Tibial nerve (tissue), 4 donors: Measurements from ENCODE around the gene CSPG4.

Experiments
- EP300 ChIP-seq, 2 donors: sonication (generic); formaldehyde crosslinking; IDR thresholded peaks; one replicate each; pipeline ENCODE4 v1.6.1; 2017; ENCODE audit warnings: antibody characterized with exemption in 2 of 2, mild to moderate bottlenecking in 1 of 2
- POLR2A ChIP-seq, 2 donors: fragments of 450-650 bp; IDR thresholded peaks; one replicate each; pipeline ENCODE4 v1.6.1; 2017; ENCODE audit warnings: antibody characterized with exemption in 2 of 2, mild to moderate bottlenecking in 2 of 2, moderate library complexity in 2 of 2
- TF ChIP-seq, protein P1 (sequence below), 5 experiments: fragments of 200-600 bp in 3 of 5; fragments of 450-650 bp in 2 of 5; sonication (generic) in 3 of 5; IDR thresholded peaks; one replicate each; pipeline ENCODE4 v1.5.1; 2016 to 2019; ENCODE audit warnings: antibody characterized with exemption in 5 of 5, mild to moderate bottlenecking in 3 of 5, moderate library complexity in 2 of 5

DNA sequence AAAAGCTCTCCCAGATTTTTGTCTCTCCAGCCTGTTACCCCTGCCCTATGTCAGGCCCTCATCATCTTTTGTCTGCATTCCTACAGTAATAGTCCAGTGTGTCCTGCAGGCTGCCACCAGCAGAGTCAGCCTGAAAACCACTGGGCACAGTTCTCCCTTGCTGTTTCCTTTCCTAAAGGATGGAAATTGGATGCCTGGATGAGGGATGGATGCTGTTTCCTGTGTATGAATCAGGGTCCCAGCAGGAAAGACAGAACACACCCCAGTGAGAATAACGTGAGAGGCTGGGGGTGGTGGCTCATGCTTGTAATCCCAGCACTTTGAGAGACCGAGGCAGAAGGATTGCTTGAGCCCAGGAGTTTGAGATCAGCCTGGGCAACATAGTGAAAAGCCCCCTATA lies 68.3 kb downstream of the CSPG4 start:
- TF ChIP-seq, protein P1, sequence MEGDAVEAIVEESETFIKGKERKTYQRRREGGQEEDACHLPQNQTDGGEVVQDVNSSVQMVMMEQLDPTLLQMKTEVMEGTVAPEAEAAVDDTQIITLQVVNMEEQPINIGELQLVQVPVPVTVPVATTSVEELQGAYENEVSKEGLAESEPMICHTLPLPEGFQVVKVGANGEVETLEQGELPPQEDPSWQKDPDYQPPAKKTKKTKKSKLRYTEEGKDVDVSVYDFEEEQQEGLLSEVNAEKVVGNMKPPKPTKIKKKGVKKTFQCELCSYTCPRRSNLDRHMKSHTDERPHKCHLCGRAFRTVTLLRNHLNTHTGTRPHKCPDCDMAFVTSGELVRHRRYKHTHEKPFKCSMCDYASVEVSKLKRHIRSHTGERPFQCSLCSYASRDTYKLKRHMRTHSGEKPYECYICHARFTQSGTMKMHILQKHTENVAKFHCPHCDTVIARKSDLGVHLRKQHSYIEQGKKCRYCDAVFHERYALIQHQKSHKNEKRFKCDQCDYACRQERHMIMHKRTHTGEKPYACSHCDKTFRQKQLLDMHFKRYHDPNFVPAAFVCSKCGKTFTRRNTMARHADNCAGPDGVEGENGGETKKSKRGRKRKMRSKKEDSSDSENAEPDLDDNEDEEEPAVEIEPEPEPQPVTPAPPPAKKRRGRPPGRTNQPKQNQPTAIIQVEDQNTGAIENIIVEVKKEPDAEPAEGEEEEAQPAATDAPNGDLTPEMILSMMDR (IDR thresholded peaks at IDR 0.05), result no peak
- TF ChIP-seq POLR2A (IDR thresholded peaks at IDR 0.05) (no peak), EP300 (IDR thresholded peaks at IDR 0.05) (no peak)
